HepG2 (cell line): ENCODE results near the gene TMEM220. TPM values are rescaled to one million over a fixed set of nuclear protein-coding genes. Genes with fewer than 3 reads are reported as not detected.
A peak's percentile ranks its signal among the peaks of the same experiment; 100 is the strongest.

Experiments used
- CENPX ChIP-seq: sonication (generic); formaldehyde crosslinking; IDR thresholded peaks from 2 replicates; pipeline ENCODE4 v1.9.0; 2021; ENCODE audit warnings: mild to moderate bottlenecking, missing genetic modification reagents, moderate library complexity
- DPF2 ChIP-seq: sonication (generic); formaldehyde crosslinking; IDR thresholded peaks from 2 replicates; pipeline ENCODE4 v1.4.0; 2020; ENCODE audit warnings: mild to moderate bottlenecking, low read depth, missing genetic modification reagents, borderline replicate concordance
- HOXA9 ChIP-seq: sonication (generic); formaldehyde crosslinking; IDR thresholded peaks from 2 replicates; pipeline ENCODE4 v1.8.1; 2022; ENCODE audit warnings: missing genetic modification reagents, mild to moderate bottlenecking, moderate library complexity, borderline replicate concordance
- MLLT10 ChIP-seq: sonication (generic); formaldehyde crosslinking; IDR thresholded peaks from 2 replicates; pipeline ENCODE4 v1.4.0; 2020; ENCODE audit warnings: missing genetic modification reagents
- NKX3-1 ChIP-seq: sonication (generic); formaldehyde crosslinking; IDR thresholded peaks from 2 replicates; pipeline ENCODE4 v1.5.0; 2020; ENCODE audit warnings: missing genetic modification reagents
- NR1H2 ChIP-seq: sonication (generic); formaldehyde crosslinking; IDR thresholded peaks from 2 replicates; pipeline ENCODE4 v1.8.1; 2022; ENCODE audit warnings: low read depth, missing genetic modification reagents, borderline replicate concordance
- PPARG ChIP-seq: conservative IDR thresholded peaks from 2 replicates; pipeline ENCODE4 v1.6.1; 2016; ENCODE audit warnings: missing biosample characterization, missing genetic modification reagents
- SMAD1 ChIP-seq: sonication (generic); formaldehyde crosslinking; IDR thresholded peaks from 2 replicates; pipeline ENCODE4 v1.4.0; 2020; ENCODE audit warnings: missing genetic modification reagents, low read depth, mild to moderate bottlenecking, borderline replicate concordance
- SMAD9 ChIP-seq: sonication (generic); formaldehyde crosslinking; IDR thresholded peaks from 2 replicates; pipeline ENCODE4 v1.5.1; 2020; ENCODE audit warnings: mild to moderate bottlenecking, missing genetic modification reagents
- ZBTB37 ChIP-seq: sonication (generic); formaldehyde crosslinking; IDR thresholded peaks from 2 replicates; pipeline ENCODE4 v1.4.0; 2020; ENCODE audit warnings: mild to moderate bottlenecking, missing genetic modification reagents
- ZMAT3 ChIP-seq: sonication (generic); formaldehyde crosslinking; conservative IDR thresholded peaks from 2 replicates; pipeline ENCODE4 v1.7.0; 2021; ENCODE audit warnings: missing genetic modification reagents
- ZNF24 ChIP-seq: fragments of 450-650 bp; IDR thresholded peaks from 2 replicates; pipeline ENCODE4 v1.6.1; 2017; ENCODE audit warnings: antibody characterized with exemption, mild to moderate bottlenecking
- ZNF780A ChIP-seq: sonication (generic); formaldehyde crosslinking; IDR thresholded peaks from 2 replicates; pipeline ENCODE4 v1.8.0; 2022; ENCODE audit warnings: mild to moderate bottlenecking, missing genetic modification reagents, moderate library complexity
- polyA plus RNA-seq, 8 experiments: library from polyadenylated mRNA; depleted of rRNA in 3 of 8; stranded (reverse) in 7 of 8; unstranded in 1 of 8; fragments of >200 nt; fragmentation: Illumina TruSeq in 4 of 8; extraction: Trizol in 4 of 8; gene quantifications; 2 replicates each; pipeline versions ENCODE4 v1.2.1 to v1.2.3, GENCODE V29; 2011 to 2016; ENCODE audit warnings: low read depth in 4 of 8, missing spikeins in 1 of 8, mixed read lengths in 1 of 8; ENCODE audit not compliant: insufficient read depth in 1 of 8
- total RNA-seq, 5 experiments: library from RNA; depleted of rRNA; stranded (reverse); fragments of >200 nt; fragmentation: Illumina TruSeq; extraction: Trizol; gene quantifications; 2 replicates each; pipeline ENCODE4 v1.2.3, GENCODE V29; 2016; ENCODE audit warnings: low read depth in 1 of 5
- TF ChIP-seq, protein P1 (sequence below): sonication (generic); formaldehyde crosslinking; IDR thresholded peaks from 2 replicates; pipeline ENCODE4 v1.4.0; 2020; ENCODE audit warnings: missing genetic modification reagents, borderline replicate concordance
- TF ChIP-seq, protein P2 (sequence below): sonication (generic); formaldehyde crosslinking; IDR thresholded peaks from 2 replicates; pipeline ENCODE4 v1.8.1; 2023; ENCODE audit warnings: mild to moderate bottlenecking, moderate library complexity, missing genetic modification reagents

Gene TMEM220
- total and polyA plus RNA-seq, 2 of the 13 experiments (the other 11 are each of a cell fraction or from before 2014, with no cell fraction given), result 1.3 to 2.2 TPM

DNA sequence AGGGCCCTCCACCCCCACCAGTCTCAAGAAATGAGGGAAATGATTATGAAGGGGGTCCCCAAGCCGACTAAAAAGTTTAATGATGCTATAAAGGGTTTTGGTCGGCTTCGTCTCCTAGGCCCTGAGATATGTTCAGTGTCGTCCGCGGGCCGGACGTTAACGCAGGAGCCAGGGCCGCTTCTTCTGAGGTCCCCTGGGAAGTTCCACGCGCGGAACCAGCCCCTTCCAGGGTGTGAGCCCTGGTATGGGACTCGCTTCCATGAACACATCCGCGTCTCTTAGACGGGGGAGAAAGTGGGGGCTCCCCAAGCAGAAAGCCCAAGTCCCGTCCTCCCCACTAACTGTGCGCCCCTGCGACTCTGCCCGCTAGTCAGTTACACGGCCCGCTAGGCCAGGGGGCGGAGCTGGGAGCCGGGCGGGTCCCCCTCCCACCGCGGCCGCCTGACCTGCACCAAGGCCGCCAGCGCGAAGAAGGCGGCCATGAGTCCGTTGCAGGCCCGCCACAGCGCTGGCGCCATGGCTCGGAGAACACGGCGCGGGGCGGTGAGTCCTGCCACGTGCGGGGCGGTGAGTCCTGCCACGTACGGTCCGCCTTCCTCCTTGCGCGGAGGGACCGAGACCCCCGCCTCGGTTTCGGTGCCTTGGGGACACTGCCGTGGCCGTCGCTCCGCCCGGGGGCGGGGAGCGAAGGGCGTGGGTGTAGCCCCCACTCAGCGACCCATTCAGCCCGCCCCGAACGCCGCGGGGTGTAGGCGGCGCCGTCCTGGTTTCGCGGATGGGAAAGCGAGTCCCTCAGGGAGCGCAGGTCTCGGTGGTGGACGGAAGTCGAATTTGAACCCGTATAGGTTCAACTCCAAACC is at the start of gene TMEM220 (continued):
- no peak for TF ChIP-seq NKX3-1 (CRISPR knock-in tag)
- TF ChIP-seq, protein P1, sequence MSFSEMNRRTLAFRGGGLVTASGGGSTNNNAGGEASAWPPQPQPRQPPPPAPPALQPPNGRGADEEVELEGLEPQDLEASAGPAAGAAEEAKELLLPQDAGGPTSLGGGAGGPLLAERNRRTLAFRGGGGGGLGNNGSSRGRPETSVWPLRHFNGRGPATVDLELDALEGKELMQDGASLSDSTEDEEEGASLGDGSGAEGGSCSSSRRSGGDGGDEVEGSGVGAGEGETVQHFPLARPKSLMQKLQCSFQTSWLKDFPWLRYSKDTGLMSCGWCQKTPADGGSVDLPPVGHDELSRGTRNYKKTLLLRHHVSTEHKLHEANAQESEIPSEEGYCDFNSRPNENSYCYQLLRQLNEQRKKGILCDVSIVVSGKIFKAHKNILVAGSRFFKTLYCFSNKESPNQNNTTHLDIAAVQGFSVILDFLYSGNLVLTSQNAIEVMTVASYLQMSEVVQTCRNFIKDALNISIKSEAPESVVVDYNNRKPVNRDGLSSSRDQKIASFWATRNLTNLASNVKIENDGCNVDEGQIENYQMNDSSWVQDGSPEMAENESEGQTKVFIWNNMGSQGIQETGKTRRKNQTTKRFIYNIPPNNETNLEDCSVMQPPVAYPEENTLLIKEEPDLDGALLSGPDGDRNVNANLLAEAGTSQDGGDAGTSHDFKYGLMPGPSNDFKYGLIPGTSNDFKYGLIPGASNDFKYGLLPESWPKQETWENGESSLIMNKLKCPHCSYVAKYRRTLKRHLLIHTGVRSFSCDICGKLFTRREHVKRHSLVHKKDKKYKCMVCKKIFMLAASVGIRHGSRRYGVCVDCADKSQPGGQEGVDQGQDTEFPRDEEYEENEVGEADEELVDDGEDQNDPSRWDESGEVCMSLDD, result no peak
- no peak for TF ChIP-seq ZNF24
- TF ChIP-seq SMAD1 (CRISPR knock-in tag), result no peak; the same call in 1 of the 2 replicates
- no peak for TF ChIP-seq MLLT10 (CRISPR knock-in tag)
- TF ChIP-seq, protein P2, sequence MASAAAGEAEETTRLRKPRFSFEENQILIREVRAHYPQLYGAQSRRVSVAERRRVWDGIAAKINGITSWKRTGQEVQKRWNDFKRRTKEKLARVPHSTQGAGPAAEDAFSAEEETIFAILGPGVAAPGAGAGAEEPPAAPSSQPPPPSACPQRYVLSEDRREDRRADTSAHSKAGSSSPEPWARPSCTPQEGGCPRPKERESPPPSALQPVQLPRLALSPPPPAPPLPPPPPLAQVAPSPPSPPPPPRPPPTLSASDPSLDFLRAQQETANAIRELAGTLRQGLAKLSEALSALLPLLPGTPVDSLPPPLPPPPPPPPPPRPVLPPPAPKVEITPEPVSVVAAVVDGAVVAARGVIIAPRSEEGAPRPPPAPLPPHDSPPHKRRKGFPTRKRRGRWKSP (CRISPR knock-in tag), result peak; percentile 70; the same call in 1 of the 2 replicates
- TF ChIP-seq SMAD9 (CRISPR knock-in tag), result no peak
- peak; percentile 69; the same call in 1 of the 2 replicates for TF ChIP-seq ZMAT3 (CRISPR knock-in tag)
- TF ChIP-seq ZBTB37, result no peak
- no peak for TF ChIP-seq CENPX (CRISPR knock-in tag)
- peak; percentile 86; the same call in 1 of the 2 replicates for TF ChIP-seq HOXA9 (CRISPR knock-in tag)
- TF ChIP-seq PPARG, result no peak
- peak; percentile 90; the same call in 1 of the 2 replicates for TF ChIP-seq NR1H2
- TF ChIP-seq DPF2 (CRISPR knock-in tag), result no peak
- TF ChIP-seq ZNF780A (CRISPR knock-in tag), result peak; percentile 83
